CD4-positive, alpha-beta T cell (primary cell): ENCODE data around the gene PBX4. TPM values are rescaled to one million over a fixed set of nuclear protein-coding genes. Genes with fewer than 3 reads are reported as not detected.

Source experiments
- ATAC-seq: fragments of 200-7000 bp; cut with Tn5 transposase; one replicate; pipeline ENCODE4 v1.10.0; 2022; ENCODE audit warnings: mild to moderate bottlenecking; ENCODE audit not compliant: poor library complexity
- CTCF ChIA-PET: fragments of 350-600 bp; sonication (Branson Sonifier 250); formaldehyde crosslinking; loops from one replicate; lab custom pipeline; 2021; ENCODE audit warnings: antibody characterized with exemption, inconsistent platforms; lab: Charles Lee
- POLR2A ChIA-PET: fragments of 350-600 bp; sonication (Branson Sonifier 250); formaldehyde crosslinking; loops from one replicate; lab custom pipeline; 2021; ENCODE audit warnings: antibody characterized with exemption, inconsistent platforms; lab: Charles Lee
- DNase-seq, 14 experiments: peaks; one replicate each; pipeline ENCODE4 v3.0.0-alpha.2; 2013 to 2020; ENCODE audit warnings: mixed read lengths in 2 of 14
- H3K27ac ChIP-seq, 2 donors: one replicate each; pipeline versions ENCODE4 v1.5.1 to v1.7.0; 2013; ENCODE audit warnings: low read length in 2 of 2, low read depth in 1 of 2, mild to moderate bottlenecking in 1 of 2
- H3K27me3 ChIP-seq, 2 experiments: 1 replicate in 1 of 2; 2 replicates in 1 of 2; pipeline versions ENCODE4 v1.6.1 to v1.7.0; 2013; ENCODE audit warnings: low read length in 2 of 2, control low read depth in 1 of 2, mild to moderate bottlenecking in 1 of 2, moderate library complexity in 1 of 2; ENCODE audit not compliant: insufficient read depth in 2 of 2, control insufficient read depth in 1 of 2
- H3K36me3 ChIP-seq: one replicate; pipeline ENCODE4 v1.6.1; 2013; ENCODE audit warnings: low read length, control low read depth; ENCODE audit not compliant: insufficient read depth
- H3K4me1 ChIP-seq: one replicate; pipeline ENCODE4 v1.6.1; 2013; ENCODE audit warnings: low read length, control low read depth; ENCODE audit not compliant: insufficient read depth
- H3K4me3 ChIP-seq: one replicate; pipeline ENCODE4 v1.5.1; 2013; ENCODE audit warnings: mild to moderate bottlenecking, low read length, moderate library complexity
- H3K9me3 ChIP-seq, 2 experiments: 1 replicate in 1 of 2; 2 replicates in 1 of 2; pipeline versions ENCODE4 v1.6.1 to v1.7.0; 2013; ENCODE audit warnings: low read length in 2 of 2, mild to moderate bottlenecking in 2 of 2, control low read depth in 1 of 2, moderate library complexity in 1 of 2; ENCODE audit not compliant: control insufficient read depth in 1 of 2, insufficient read depth in 1 of 2
- H3K27ac Mint-ChIP-seq: one replicate; pipeline ENCODE4 v1.8.0; 2020; ENCODE audit warnings: mixed read lengths
- H3K27me3 Mint-ChIP-seq: one replicate; pipeline ENCODE4 v1.8.0; 2021; ENCODE audit warnings: mixed read lengths
- H3K36me3 Mint-ChIP-seq: one replicate; pipeline ENCODE4 v1.8.0; 2021; ENCODE audit warnings: low read depth, mixed read lengths
- H3K4me1 Mint-ChIP-seq: one replicate; pipeline ENCODE4 v1.8.0; 2021; ENCODE audit warnings: low read depth, mixed read lengths
- H3K4me3 Mint-ChIP-seq: one replicate; pipeline ENCODE4 v1.8.0; 2020; ENCODE audit warnings: mild to moderate bottlenecking, mixed read lengths
- H3K9me3 Mint-ChIP-seq: one replicate; pipeline ENCODE4 v1.8.0; 2020; ENCODE audit warnings: mixed read lengths
- CTCF ChIP-seq: fragments of 200-600 bp; IDR thresholded peaks from one replicate; pipeline ENCODE4 v1.8.0; 2022; ENCODE audit warnings: antibody characterized with exemption, mild to moderate bottlenecking
- intact Hi-C, 2 experiments: fragments of 100-400 bp; cut with DNase I in 1 of 2; cut with micrococcal nuclease in 1 of 2; formaldehyde crosslinking; loops; one replicate each; pipeline versions ENCODE4 v1.15.1 to v1.9.0; 2023 to 2025; cut with DNase I, micrococcal nuclease
- total RNA-seq, 174 experiments: library from RNA in 2 of 174; stranded (reverse) in 2 of 174; gene quantifications; one replicate each; pipeline ENCODE4 v1.2.3 and lab custom pipeline; 2021 to 2026

The PBX4 gene
- total RNA-seq, 2 experiments from 2014 or later = 50.1 to 51.8 TPM

GRCh38 chr19:19540064-19540714 lies 78.3 kb downstream of the PBX4 start:
- no peaks in the 10 kb centered on the region for H3K36me3 Mint-ChIP-seq
- DNase-seq (peak; percentile 31 to 86 (median 60)), ATAC-seq (peak; percentile 19)
- POLR2A ChIA-PET = interaction anchor here (0.7 to 1.6 kb wide), 2 partner anchors 128 to 129 kb away, joined by 3 to 6 read pairs; partner anchors contain the start of gene ZNF101
- H3K4me1 Mint-ChIP-seq = peaks cover 33% of the 10 kb centered on the region
- no peaks in the 10 kb centered on the region for H3K9me3 Mint-ChIP-seq
- H3K27me3 Mint-ChIP-seq = no peaks in the 10 kb centered on the region
- no peak for TF ChIP-seq CTCF
- Histone ChIP-seq H3K27me3 (no peaks in the 10 kb centered on the region), H3K36me3 (no peaks in the 10 kb centered on the region), H3K4me3 (peak overlapping the region; percentile 49), H3K9me3 (peaks cover 0 to 11% of the 10 kb centered on the region in 2 experiments), H3K27ac (no peak overlapping the region), H3K4me1 (peaks cover 47% of the 10 kb centered on the region)
- peak overlapping the region; percentile 82 for H3K4me3 Mint-ChIP-seq
- intact Hi-C loops = no loop called here
- H3K27ac Mint-ChIP-seq = no peak overlapping the region
- CTCF ChIA-PET = no interaction called here

- no peaks in the 10 kb centered on the region for H3K27me3 Mint-ChIP-seq
- H3K27ac ChIP-seq = no peak overlapping the region
- no peak overlapping the region for H3K27ac Mint-ChIP-seq
- H3K4me1 ChIP-seq = peaks cover 47% of the 10 kb centered on the region
- no peak overlapping the region for H3K4me3 ChIP-seq
- no peaks in the 10 kb centered on the region for H3K27me3 ChIP-seq
- H3K36me3 Mint-ChIP-seq = no peaks in the 10 kb centered on the region
- H3K4me3 Mint-ChIP-seq = peak overlapping the region; percentile 70
- H3K4me1 Mint-ChIP-seq = peaks cover 33% of the 10 kb centered on the region
- ChIA-PET CTCF (interaction anchor here (1.1 kb wide), 1 partner anchor 15 kb away, joined by 3 read pairs; no protein-coding TSS in a partner anchor), POLR2A (interaction anchor here (0.8 to 1.0 kb wide), 2 partner anchors 88 to 124 kb away, joined by 3 to 4 read pairs; partner anchors contain the start of gene ATP13A1)
- no peaks in the 10 kb centered on the region for H3K9me3 Mint-ChIP-seq
- intact Hi-C loops = loop anchor here in 1 of 2 experiments (5.0 kb wide), 2 partner anchors 53 to 198 kb away; no protein-coding TSS in a partner anchor
- peaks cover 0 to 11% of the 10 kb centered on the region in 2 experiments for H3K9me3 ChIP-seq
- no peak for TF ChIP-seq CTCF
- ATAC-seq = no peak
- DNase-seq = peak in 2 of 14 experiments; percentile 38 to 56
- H3K36me3 ChIP-seq = no peaks in the 10 kb centered on the region
Observed at GRCh38 chr19:19539698-19540063, 78.8 kb downstream of the PBX4 start.

GRCh38 chr19:19538785-19539166 lies 79.7 kb downstream of the PBX4 start:
- DNase-seq = peak in 2 of 14 experiments; percentile 29 to 52
- no peaks in the 10 kb centered on the region for H3K9me3 Mint-ChIP-seq
- intact Hi-C loops = loop anchor here in 1 of 2 experiments (5.0 kb wide), 2 partner anchors 54 to 199 kb away; no protein-coding TSS in a partner anchor
- peak overlapping the region; percentile 10 for H3K27ac Mint-ChIP-seq
- H3K27me3 Mint-ChIP-seq = no peaks in the 10 kb centered on the region
- no peaks in the 10 kb centered on the region for H3K36me3 ChIP-seq
- peak overlapping the region; percentile 70 for H3K4me3 Mint-ChIP-seq
- peak overlapping the region; percentile 25 for H3K4me3 ChIP-seq
- CTCF ChIA-PET = interaction anchor here (1.0 to 1.1 kb wide), 2 partner anchors 16 to 105 kb away, joined by 3 to 4 read pairs; partner anchors contain the start of gene GMIP
- POLR2A ChIA-PET = interaction anchor here (0.7 to 1.3 kb wide), 6 partner anchors 10 to 283 kb away, joined by 3 to 7 read pairs (median 3); partner anchors contain the start of genes ATP13A1, ZNF101, ZNF14 and ZNF506
- no peaks in the 10 kb centered on the region for H3K36me3 Mint-ChIP-seq
- no peak overlapping the region for H3K27ac ChIP-seq
- peaks cover 47% of the 10 kb centered on the region for H3K4me1 ChIP-seq
- peaks cover 0 to 11% of the 10 kb centered on the region in 2 experiments for H3K9me3 ChIP-seq
- no peaks in the 10 kb centered on the region for H3K27me3 ChIP-seq
- TF ChIP-seq CTCF = no peak
- ATAC-seq = no peak
- H3K4me1 Mint-ChIP-seq = peaks cover 39% of the 10 kb centered on the region
